HG02840 (cell line): Measurements from ENCODE around the gene COL7A1.

Experiments
- ATAC-seq: cut with Tn5 transposase; IDR thresholded peaks from one replicate; pipeline ENCODE4 v1.9.1; 2021; ENCODE audit warnings: mild to moderate bottlenecking, moderate library complexity, moderate number of reproducible peaks; ENCODE audit not compliant: unreplicated experiment, low FRiP score

Gene COL7A1

DNA sequence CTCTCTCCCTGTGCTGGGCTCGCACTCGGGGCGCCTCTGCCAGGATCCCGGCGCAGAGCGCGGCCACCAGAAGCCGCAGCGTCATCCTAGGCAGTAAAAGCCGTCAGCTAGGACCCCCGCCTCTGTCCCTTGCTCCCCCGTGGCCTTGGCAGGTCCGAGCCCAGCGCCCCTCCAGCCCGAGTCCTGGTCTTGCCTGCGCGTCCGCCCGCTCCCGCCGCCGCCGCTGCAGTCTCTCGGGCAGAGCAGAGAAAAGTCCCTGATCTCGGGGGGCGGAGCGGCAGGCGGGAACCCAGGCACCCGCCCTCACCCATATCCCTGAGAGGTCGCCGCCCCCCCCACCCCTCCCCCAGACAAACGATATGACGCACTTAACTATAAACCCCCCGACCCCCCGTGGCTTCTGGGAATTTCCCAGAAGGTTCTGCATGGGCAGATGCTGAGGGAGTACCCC lies at the start of gene COL7A1:
TSS of gene COL7A1 (minus strand) at position 255 of the 451 bp plus-strand sequence. CDS start at position 85, 170 bp downstream.
- ATAC-seq: no peak

DNA sequence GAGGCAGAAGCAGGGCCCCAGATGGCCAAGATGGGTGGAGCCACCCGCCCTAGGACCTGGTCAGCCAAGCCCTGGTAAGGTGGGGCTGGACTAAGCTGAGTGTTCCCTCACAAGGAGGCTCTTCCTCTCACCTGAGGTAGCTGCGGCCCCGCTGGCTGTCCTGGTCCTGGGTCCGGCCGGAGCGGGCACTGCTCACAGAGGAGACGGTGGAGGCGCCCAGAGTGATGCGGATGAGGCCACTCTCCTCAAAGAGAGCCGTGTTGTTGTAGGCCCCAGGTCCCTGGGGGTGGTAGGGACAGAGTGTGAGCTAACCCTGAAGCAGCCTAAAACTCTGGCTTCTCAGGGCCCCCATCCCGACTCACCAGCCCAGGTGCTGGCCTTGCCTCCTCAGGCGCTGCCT lies 47.5 kb upstream of the COL7A1 start:
- no peak for ATAC-seq

DNA sequence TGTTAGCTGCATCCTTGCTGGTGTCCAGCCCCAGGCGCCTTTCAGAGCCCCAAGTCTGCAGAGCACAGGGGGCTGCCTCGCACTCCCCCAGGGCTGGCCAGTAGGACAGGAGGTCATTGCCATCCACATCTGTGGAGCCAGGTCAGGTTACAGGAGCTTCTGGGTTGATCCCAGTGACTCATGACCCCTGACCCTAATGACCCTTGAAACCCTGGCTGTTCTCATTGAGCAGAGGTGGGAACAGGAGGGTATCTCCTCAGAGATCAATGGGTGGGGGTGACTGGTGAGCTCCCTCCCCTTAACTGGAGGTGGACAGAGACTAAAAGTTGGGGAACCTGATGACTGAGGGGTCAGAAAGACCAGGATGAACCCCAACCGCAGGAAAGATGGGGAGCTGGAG lies 46.3 kb upstream of the COL7A1 start:
- no peak for ATAC-seq

DNA sequence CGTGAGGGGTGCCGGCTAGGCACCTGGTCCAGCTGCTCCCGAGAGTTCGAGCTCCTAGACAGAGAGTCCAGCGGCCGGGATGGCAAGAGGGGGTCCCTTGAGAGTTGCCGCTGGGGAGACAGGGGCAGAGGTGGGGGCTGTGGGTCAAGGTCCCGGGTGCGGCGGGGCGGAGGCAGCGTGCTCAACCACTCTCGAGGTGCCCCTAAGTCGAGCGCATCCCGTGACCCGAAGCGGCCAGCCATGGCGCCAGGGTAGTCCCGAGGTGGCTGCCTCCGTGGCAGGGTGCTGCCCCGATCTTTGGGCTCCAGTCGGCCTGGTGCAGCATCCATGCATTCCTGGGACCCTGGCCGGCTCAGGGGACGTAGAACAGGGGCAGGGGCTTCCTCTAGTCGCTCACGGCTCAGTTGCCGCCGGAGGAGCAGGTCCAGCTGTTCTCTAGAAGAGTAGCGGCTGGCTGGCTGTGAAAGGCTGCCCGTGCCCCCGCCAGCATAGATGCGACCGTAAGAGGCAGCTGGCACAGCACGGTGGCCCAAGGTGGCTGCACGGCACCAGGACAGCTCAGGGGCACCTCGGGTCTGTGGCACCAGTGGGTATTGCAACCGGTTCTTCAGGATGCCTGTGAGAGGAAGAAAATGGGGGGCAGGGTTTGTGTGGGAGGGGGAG lies 44.9 kb upstream of the COL7A1 start:
- no peak for ATAC-seq

DNA sequence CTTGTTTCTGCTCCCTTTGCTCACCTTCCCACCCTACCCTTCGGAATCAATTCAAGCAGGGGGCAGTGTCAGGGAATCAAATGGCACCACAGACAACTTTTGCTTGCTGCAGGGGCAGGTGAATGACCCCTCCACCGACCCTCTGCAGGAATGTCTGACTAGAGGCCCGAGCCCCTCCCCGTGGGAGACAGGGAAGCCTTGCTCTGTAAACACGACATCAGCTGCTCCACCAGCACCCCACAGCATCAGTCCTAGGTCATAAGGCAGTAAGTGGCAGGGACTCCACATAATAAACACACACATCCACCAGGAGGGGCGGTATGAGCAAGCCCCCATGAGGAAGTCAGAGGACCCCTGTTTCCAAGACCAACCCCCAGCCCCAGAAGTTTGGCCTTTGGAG lies 42.2 kb upstream of the COL7A1 start:
- no peak for ATAC-seq

DNA sequence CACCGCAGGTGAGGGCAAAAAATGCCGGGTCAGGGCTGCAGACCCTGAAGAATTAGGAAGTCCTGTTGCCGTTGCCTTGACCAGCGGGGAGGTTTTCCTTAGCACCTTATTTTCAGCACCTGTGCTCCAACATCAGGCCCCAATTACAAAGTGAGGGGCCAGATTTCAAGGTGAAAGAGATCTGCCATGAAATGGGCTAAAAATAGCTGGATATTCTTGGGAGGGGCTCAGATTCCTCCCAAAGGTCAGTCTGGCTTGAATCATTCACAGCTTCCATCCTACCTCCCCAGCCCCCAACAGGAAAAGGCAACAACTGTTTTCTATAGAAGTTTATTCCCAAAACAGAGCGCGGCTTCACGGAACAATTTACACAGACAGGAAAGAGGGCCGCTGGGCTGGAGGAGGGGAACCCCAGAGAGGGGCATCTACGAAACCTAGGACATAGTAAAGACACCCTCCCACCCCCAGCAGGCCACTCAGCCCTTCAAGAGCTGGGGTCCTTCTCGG lies 41.1 kb upstream of the COL7A1 start:
- ATAC-seq: no peak

DNA sequence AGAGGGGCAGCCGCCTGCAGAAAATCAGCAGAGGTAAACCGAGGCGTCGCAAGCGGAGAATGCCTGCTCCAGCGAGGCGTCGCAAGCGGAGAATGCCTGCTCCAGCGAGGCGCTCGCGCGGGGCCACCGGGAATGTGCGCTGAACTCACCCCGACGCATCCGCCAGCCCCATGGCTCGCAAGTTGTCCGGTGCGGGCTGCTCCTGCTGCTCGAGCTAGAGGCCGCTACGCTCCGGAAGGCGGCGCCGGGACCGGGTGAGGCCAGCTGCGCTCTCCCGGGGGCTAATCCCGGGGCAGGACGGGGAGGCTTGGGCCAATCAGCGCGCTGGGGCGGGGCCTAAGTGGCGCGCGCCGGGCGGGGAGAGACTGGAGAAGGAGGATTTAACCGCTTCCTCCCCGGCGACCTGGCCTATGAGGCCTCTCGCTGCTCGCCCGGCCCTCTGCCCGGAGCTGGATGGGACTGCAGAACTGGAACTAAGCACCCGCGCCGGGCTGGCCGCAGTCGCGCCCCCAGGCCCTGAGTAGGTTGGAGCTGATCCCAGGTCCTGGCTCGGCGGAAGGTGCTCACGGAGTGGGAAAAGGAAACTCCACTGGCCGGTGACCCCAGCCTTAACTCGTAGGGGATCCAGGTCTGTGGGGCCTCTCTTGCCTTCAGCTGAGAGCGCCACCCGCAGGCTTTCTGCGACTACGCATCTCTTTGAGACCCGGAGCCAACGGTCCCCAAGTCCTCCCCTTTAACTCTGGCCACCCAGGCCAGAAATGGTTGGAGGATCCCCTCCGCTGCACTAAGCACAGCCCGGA lies 40.3 kb upstream of the COL7A1 start, which contains the start of gene SLC26A6:
TSS of gene SLC26A6 (minus strand) at position 240 of the 800 bp plus-strand sequence. CDS start at position 172, 68 bp downstream.
- peak; percentile 77 for ATAC-seq

DNA sequence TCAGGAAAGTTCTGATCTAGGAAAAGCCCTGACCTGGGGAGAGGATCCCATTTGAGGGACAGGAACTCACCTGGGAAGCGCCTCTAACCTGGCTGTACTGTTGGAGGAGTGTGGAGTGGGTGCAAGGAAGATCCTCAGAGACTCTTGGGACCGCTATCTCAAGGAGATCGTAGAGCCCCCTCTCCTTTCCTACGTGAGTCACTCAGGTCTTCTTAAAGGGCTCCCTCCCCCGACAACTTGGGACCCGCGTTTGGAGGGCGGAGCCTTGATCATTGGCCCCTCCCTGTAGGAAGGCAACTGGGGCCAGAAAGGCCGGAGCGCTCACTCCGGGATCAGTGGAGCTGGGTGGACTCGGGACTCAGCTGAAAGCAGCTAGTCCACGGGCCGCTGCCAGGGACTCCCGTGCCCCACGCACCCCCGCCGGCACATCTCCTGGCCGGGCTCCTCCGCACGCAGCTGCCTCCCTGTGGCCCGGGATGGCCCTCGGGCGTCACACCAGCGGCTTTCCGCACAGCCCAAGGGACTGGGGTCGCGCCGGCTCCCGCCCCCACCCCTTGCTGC lies 39.6 kb upstream of the COL7A1 start:
- peak; percentile 22 for ATAC-seq

- ATAC-seq: no peak
These were observed 38.6 kb upstream of the COL7A1 start for GRCh38 chr3:48633743-48634142.

GRCh38 chr3:48633256-48633655 lies 38.1 kb upstream of the COL7A1 start:
- ATAC-seq: no peak

- no peak for ATAC-seq
These were observed 36.7 kb upstream of the COL7A1 start for GRCh38 chr3:48631516-48632448.

DNA sequence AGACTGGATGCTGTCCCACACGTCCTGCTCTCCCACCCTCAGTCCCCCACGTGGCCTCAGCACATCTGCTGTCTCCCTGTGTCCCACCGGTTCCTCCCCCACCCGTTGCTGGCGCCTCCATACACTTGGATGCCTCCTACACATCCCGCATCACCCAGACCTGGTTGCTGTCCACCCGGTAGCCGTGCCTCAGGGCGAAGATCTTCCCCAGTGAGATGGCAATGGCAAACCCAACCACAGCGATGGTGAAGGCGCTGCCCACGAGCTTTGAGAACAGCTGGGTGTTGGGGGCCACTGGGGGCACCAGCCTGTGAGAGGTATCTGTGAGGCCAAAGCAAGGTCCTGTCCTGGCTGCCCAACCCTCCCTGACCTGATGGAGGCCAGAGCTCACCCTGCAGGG lies 35.7 kb upstream of the COL7A1 start:
- ATAC-seq: no peak

- no peak for ATAC-seq
These were observed 35.3 kb upstream of the COL7A1 start for GRCh38 chr3:48630407-48630806.

GRCh38 chr3:48629894-48630293 lies 34.8 kb upstream of the COL7A1 start:
- ATAC-seq: no peak

GRCh38 chr3:48628277-48629017 lies 33.3 kb upstream of the COL7A1 start:
- ATAC-seq: no peak

DNA sequence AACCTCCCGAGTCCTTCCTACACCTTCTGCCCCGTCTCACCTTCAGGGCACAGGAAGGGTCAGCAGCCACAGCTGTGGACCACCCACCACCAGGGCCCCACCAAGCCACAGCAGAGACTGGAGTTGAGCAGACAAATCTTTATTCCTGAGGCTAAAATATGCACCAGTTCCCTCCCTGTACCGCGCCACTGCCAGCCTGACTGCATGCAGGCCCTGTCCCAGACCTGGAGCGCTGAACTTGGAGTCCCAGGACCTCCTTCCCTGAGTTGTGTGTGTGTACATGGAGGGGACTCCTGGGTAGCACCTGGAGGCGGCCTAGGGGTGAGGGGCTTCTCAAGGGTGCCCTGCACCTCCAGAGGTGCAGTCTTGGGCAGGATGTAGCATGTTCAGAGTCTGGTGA lies 30.5 kb upstream of the COL7A1 start:
- ATAC-seq: no peak

DNA sequence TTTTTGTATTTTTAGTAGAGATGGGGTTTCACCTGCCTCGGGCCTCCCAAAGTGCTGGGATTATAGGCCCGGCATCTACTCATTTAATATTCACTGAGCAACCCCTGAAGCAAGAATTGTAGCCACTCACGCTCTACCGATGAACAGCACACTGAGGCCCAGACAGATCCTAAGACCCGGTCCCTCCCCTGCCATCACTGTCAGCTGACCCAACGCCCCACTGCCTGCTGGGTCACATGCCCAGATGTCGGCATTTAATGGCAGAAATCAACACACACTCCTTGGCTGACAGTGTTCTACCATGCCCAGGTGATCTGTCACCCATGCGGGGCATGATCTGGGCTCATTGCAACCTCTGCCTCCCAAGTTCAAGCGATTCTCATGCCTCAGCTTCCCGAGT lies 29.6 kb upstream of the COL7A1 start:
- ATAC-seq: no peak

DNA sequence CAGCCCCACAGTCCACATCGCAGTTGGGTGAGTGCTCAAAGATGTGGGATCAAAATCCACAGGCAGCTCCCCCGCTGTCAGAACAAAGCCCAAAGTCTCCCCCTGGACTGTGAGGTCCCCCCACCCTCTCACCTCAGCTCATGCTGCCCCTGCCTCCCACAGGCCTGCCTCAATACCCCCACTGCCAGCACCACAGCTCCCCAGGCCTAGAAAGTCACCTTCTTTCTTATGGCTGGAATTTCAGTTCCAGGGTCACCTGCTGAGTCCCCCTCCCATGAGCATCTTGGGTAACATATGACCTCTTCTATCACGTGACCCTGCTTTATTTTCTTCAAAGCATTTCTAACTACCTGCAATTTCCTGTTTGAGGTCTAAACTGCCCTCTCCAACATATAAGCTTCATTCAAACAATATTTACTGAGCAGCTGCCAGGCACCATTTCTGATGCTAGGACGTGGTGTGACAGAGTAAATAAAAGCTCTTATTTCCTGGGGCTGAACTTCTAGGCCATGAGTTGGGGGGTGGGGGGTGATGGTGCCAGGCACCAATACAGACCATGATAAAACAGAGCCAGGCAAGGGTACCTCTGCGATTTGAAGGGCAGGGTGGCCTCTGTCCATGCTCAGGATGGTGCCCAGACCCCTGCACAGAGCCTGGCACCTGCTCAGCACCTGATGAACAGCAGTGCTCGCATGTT lies 28.9 kb upstream of the COL7A1 start:
- no peak for ATAC-seq

GRCh38 chr3:48621461-48621869 lies 26.3 kb upstream of the COL7A1 start, which contains the start of gene TMEM89:
Gene TMEM89 (minus strand): TSS chr3:48621769. CDS start chr3:48621756, 13 bp downstream.
- ATAC-seq: no peak
